ENCODE results near the gene MARCHF6. TPM values are rescaled to one million over a fixed set of nuclear protein-coding genes. Genes with fewer than 3 reads are reported as not detected.
A peak's percentile ranks its signal among the peaks of the same experiment; 100 is the strongest.

MARCHF6 gene
- total and polyA plus RNA-seq, 9 of the 15 experiments (the other 6 are each of a cell fraction or from before 2014, with no cell fraction given) = 74.1 to 456 (median 116) TPM

- TF ChIP-seq LCOR (CRISPR knock-in tag; IDR thresholded peaks at IDR 0.05) (peak; percentile 96), RFX5 (IDR thresholded peaks at IDR 0.05; ENCODE audit: low read depth, low read length) (no peak), TRIM24 (IDR thresholded peaks at IDR 0.05) (peak; percentile 66 to 78), CEBPB (tag; IDR thresholded peaks at IDR 0.05) (peak; percentile 90), RREB1 (CRISPR knock-in tag; IDR thresholded peaks at IDR 0.05) (peak; percentile 40; the same call in 1 of the 2 replicates), PKNOX1 (IDR thresholded peaks at IDR 0.05) (peak; percentile 55; the same call in 1 of the 2 replicates), BRD9 (IDR thresholded peaks at IDR 0.05; ENCODE audit: low read depth, partially characterized antibody) (peak; percentile 98), TEAD1 (CRISPR knock-in tag; IDR thresholded peaks at IDR 0.05) (0 out of 4 replicates have a peak, but pooled peaks of 1 of the 2 experiments have one; percentile 70), CREM (IDR thresholded peaks at IDR 0.05; ENCODE audit: low read depth) (peak; percentile 86), CREB1 (IDR thresholded peaks at IDR 0.05) (peak; percentile 62; the same call in 1 of the 2 replicates), CREB1 (CRISPR knock-in tag; IDR thresholded peaks at IDR 0.05) (peak; percentile 55; the same call in 1 of the 2 replicates), CBX5 (IDR thresholded peaks at IDR 0.05; ENCODE audit: borderline replicate concordance, low read depth) (peak; percentile 61; the same call in 1 of the 2 replicates), SIRT6 (IDR thresholded peaks at IDR 0.05; ENCODE audit: low read depth, low read length) (no peak), HCFC1 (IDR thresholded peaks at IDR 0.05; ENCODE audit: low read depth, low read length) (peak; percentile 16; the same call in 1 of the 2 replicates), RCOR1 (IDR thresholded peaks at IDR 0.05; ENCODE audit: borderline replicate concordance in 1 of 2, low read depth in 2 of 2, low read length in 2 of 2) (peak; percentile 50 to 99; a peak in 3 of 4 replicates), DPF2 (IDR thresholded peaks at IDR 0.05) (peak; percentile 85), ARID3A (IDR thresholded peaks at IDR 0.05; ENCODE audit: borderline replicate concordance, low read depth, low read length) (peak; percentile 77; the same call in 1 of the 2 replicates), BRF2 (IDR thresholded peaks at IDR 0.05; ENCODE audit: borderline replicate concordance, insufficient read depth, insufficient read length) (no peak), MCM7 (IDR thresholded peaks at IDR 0.05) (no peak), ZNF316 (IDR thresholded peaks at IDR 0.05) (peak; percentile 69)
These were observed 34.2 kb upstream of the MARCHF6 start (continued) for GRCh38 chr5:10319202-10319851.
